HepG2 (cell line): ENCODE data around the gene FAM222A. TPM values are rescaled to one million over a fixed set of nuclear protein-coding genes. Genes with fewer than 3 reads are reported as not detected.

Experiments used
- AHDC1 ChIP-seq: sonication (generic); formaldehyde crosslinking; IDR thresholded peaks from 2 replicates; pipeline ENCODE4 v1.5.1; 2020; ENCODE audit warnings: mild to moderate bottlenecking, missing genetic modification reagents, borderline replicate concordance
- CBFB ChIP-seq: sonication (generic); formaldehyde crosslinking; IDR thresholded peaks from 2 replicates; pipeline ENCODE4 v1.4.0; 2020; ENCODE audit warnings: missing genetic modification reagents
- CBX5 ChIP-seq: sonication (generic); formaldehyde crosslinking; IDR thresholded peaks from 2 replicates; pipeline ENCODE4 v1.4.0; 2020; ENCODE audit warnings: missing genetic modification reagents, borderline replicate concordance
- HINFP ChIP-seq: sonication (generic); formaldehyde crosslinking; IDR thresholded peaks from 2 replicates; pipeline ENCODE4 v1.4.0; 2020; ENCODE audit warnings: low read depth, mild to moderate bottlenecking, missing genetic modification reagents
- HMGXB3 ChIP-seq: sonication (generic); formaldehyde crosslinking; IDR thresholded peaks from 2 replicates; pipeline ENCODE4 v1.4.0; 2020; ENCODE audit warnings: missing genetic modification reagents, borderline replicate concordance
- JUNB ChIP-seq: sonication (generic); formaldehyde crosslinking; IDR thresholded peaks from 2 replicates; pipeline ENCODE4 v1.8.0; 2022; ENCODE audit warnings: missing genetic modification reagents, mild to moderate bottlenecking, borderline replicate concordance
- KLF15 ChIP-seq: sonication (generic); formaldehyde crosslinking; IDR thresholded peaks from 2 replicates; pipeline ENCODE4 v1.8.1; 2023; ENCODE audit warnings: borderline replicate concordance, mild to moderate bottlenecking, inconsistent platforms, missing genetic modification reagents, mixed read lengths
- NR2F2 ChIP-seq: IDR thresholded peaks from 2 replicates; pipeline ENCODE4 v1.6.1; 2012; ENCODE audit warnings: low read depth, inconsistent platforms, borderline replicate concordance
- PBX3 ChIP-seq: sonication (generic); formaldehyde crosslinking; IDR thresholded peaks from 2 replicates; pipeline ENCODE4 v1.8.1; 2023; ENCODE audit warnings: missing genetic modification reagents, inconsistent platforms, borderline replicate concordance
- SRSF4 ChIP-seq: fragments of 200-400 bp; formaldehyde crosslinking; IDR thresholded peaks from one replicate; pipeline ENCODE4 v1.6.1; 2018; ENCODE audit warnings: mild to moderate bottlenecking, low read depth, low read length, moderate library complexity; ENCODE audit not compliant: poor library complexity, severe bottlenecking
- ZNF329 ChIP-seq: sonication (generic); formaldehyde crosslinking; IDR thresholded peaks from 2 replicates; pipeline ENCODE4 v1.9.0; 2021; ENCODE audit warnings: low read depth, mild to moderate bottlenecking, missing genetic modification reagents
- ZNF350 ChIP-seq: sonication (generic); formaldehyde crosslinking; IDR thresholded peaks from 2 replicates; pipeline ENCODE4 v1.4.0; 2020; ENCODE audit warnings: mild to moderate bottlenecking, low read depth, missing genetic modification reagents, borderline replicate concordance
- ZNF362 ChIP-seq: sonication (generic); formaldehyde crosslinking; IDR thresholded peaks from 2 replicates; pipeline ENCODE4 v1.4.0; 2020; ENCODE audit warnings: missing genetic modification reagents, mild to moderate bottlenecking, borderline replicate concordance
- ZNF550 ChIP-seq: sonication (generic); formaldehyde crosslinking; IDR thresholded peaks from 2 replicates; pipeline ENCODE4 v1.4.0; 2020; ENCODE audit warnings: mild to moderate bottlenecking, missing genetic modification reagents, borderline replicate concordance
- polyA plus RNA-seq, 8 experiments: library from polyadenylated mRNA; depleted of rRNA in 3 of 8; stranded (reverse) in 7 of 8; unstranded in 1 of 8; fragments of >200 nt; fragmentation: Illumina TruSeq in 4 of 8; extraction: Trizol in 4 of 8; gene quantifications; 2 replicates each; pipeline versions ENCODE4 v1.2.1 to v1.2.3, GENCODE V29; 2011 to 2016; ENCODE audit warnings: low read depth in 4 of 8, missing spikeins in 1 of 8, mixed read lengths in 1 of 8; ENCODE audit not compliant: insufficient read depth in 1 of 8
- total RNA-seq, 5 experiments: library from RNA; depleted of rRNA; stranded (reverse); fragments of >200 nt; fragmentation: Illumina TruSeq; extraction: Trizol; gene quantifications; 2 replicates each; pipeline ENCODE4 v1.2.3, GENCODE V29; 2016; ENCODE audit warnings: low read depth in 1 of 5

FAM222A gene
- total and polyA plus RNA-seq, 2 of the 13 experiments (the other 11 are each of a cell fraction or from before 2014, with no cell fraction given), result 2.7 to 9.6 TPM

- 0 out of 2 replicates have a peak, but pooled peaks have one; percentile 16 for TF ChIP-seq HINFP (CRISPR knock-in tag)
- no peak for TF ChIP-seq ZNF550 (CRISPR knock-in tag)
- no peak for TF ChIP-seq ZNF329 (CRISPR knock-in tag)
- peak; percentile 24; the same call in 1 of the 2 replicates for TF ChIP-seq ZNF362 (CRISPR knock-in tag)
- TF ChIP-seq JUNB, result 0 out of 2 replicates have a peak, but pooled peaks have one; percentile 43
- TF ChIP-seq ZNF350, result no peak
- TF ChIP-seq NR2F2, result no peak
- no peak for TF ChIP-seq HMGXB3
- TF ChIP-seq PBX3 (CRISPR knock-in tag), result no peak
- no peak for TF ChIP-seq CBFB (CRISPR knock-in tag)
- TF ChIP-seq KLF15 (CRISPR knock-in tag), result no peak
- TF ChIP-seq AHDC1 (CRISPR knock-in tag), result peak; percentile 57; the same call in 1 of the 2 replicates
- no peak for TF ChIP-seq CBX5
- TF ChIP-seq SRSF4, result no peak
These were observed 3.3 kb upstream of the FAM222A start (continued) for GRCh38 chr12:109710205-109710746.
